Measurements from ENCODE around the gene SRRM2. TPM values are rescaled to one million over a fixed set of nuclear protein-coding genes. Genes with fewer than 3 reads are reported as not detected.

The SRRM2 gene
- total RNA-seq, 2 experiments from 2014 or later = 1,187 to 1,199 TPM

GRCh38 chr16:2810651-2811050 lies 58.2 kb downstream of the SRRM2 start:
- Mint-ChIP-seq H3K4me3 (no peak overlapping the region), H3K36me3 (ENCODE audit: low read depth) (no peaks in the 10 kb centered on the region), H3K9me3 (no peaks in the 10 kb centered on the region), H3K27me3 (peaks cover 30% of the 10 kb centered on the region), H3K4me1 (ENCODE audit: low read depth) (no peaks in the 10 kb centered on the region), H3K27ac (no peak overlapping the region)
- Histone ChIP-seq H3K4me3 (ENCODE audit: low read length) (no peak overlapping the region), H3K27me3 (ENCODE audit: control insufficient read depth in 1 of 2, insufficient read depth in 2 of 2, low read length in 2 of 2) (peaks cover 6 to 8% of the 10 kb centered on the region in 2 experiments), H3K36me3 (ENCODE audit: insufficient read depth, low read length) (no peaks in the 10 kb centered on the region), H3K27ac (ENCODE audit: low read depth in 1 of 2, low read length in 2 of 2) (no peak overlapping the region), H3K9me3 (ENCODE audit: control insufficient read depth in 1 of 2, insufficient read depth in 1 of 2, low read length in 2 of 2) (peaks cover 0 to 9% of the 10 kb centered on the region in 2 experiments), H3K4me1 (ENCODE audit: insufficient read depth, low read length) (no peaks in the 10 kb centered on the region)
- ATAC-seq (ENCODE audit: poor library complexity) (no peak), DNase-seq (no peak)
- CTCF ChIA-PET = no interaction called here
- no peak for TF ChIP-seq CTCF (IDR thresholded peaks at IDR 0.05)
- intact Hi-C loops (cut with DNase I, micrococcal nuclease) = no loop called here
- POLR2A ChIA-PET = no interaction called here

- Mint-ChIP-seq H3K27ac (no peak overlapping the region), H3K4me1 (ENCODE audit: low read depth) (no peaks in the 10 kb centered on the region), H3K27me3 (peaks cover 30% of the 10 kb centered on the region), H3K4me3 (no peak overlapping the region), H3K36me3 (ENCODE audit: low read depth) (no peaks in the 10 kb centered on the region), H3K9me3 (no peaks in the 10 kb centered on the region)
- Histone ChIP-seq H3K27me3 (ENCODE audit: control insufficient read depth in 1 of 2, insufficient read depth in 2 of 2, low read length in 2 of 2) (peaks cover 6 to 8% of the 10 kb centered on the region in 2 experiments), H3K36me3 (ENCODE audit: insufficient read depth, low read length) (no peaks in the 10 kb centered on the region), H3K4me1 (ENCODE audit: insufficient read depth, low read length) (no peaks in the 10 kb centered on the region), H3K9me3 (ENCODE audit: control insufficient read depth in 1 of 2, insufficient read depth in 1 of 2, low read length in 2 of 2) (peaks cover 0 to 6% of the 10 kb centered on the region in 2 experiments), H3K4me3 (ENCODE audit: low read length) (no peak overlapping the region), H3K27ac (ENCODE audit: low read depth in 1 of 2, low read length in 2 of 2) (no peak overlapping the region)
- no peak for ATAC-seq (ENCODE audit: poor library complexity)
- intact Hi-C loops (cut with DNase I, micrococcal nuclease) = no loop called here
- ChIA-PET CTCF (no interaction called here), POLR2A (interaction anchor here (0.8 kb wide), 1 partner anchor 34 kb away, joined by 3 read pairs; the partner anchor contains the start of gene ELOB)
- no peak for TF ChIP-seq CTCF (IDR thresholded peaks at IDR 0.05)
- DNase-seq = no peak
Measured at GRCh38 chr16:2811703-2812471, 59.4 kb downstream of the SRRM2 start.

GRCh38 chr16:2813771-2814221 lies 61.4 kb downstream of the SRRM2 start:
- no peak overlapping the region for H3K27ac ChIP-seq (ENCODE audit: low read depth in 1 of 2, low read length in 2 of 2)
- Mint-ChIP-seq H3K27ac (no peak overlapping the region), H3K27me3 (peaks cover 20% of the 10 kb centered on the region), H3K36me3 (ENCODE audit: low read depth) (no peaks in the 10 kb centered on the region), H3K4me3 (no peak overlapping the region), H3K4me1 (ENCODE audit: low read depth) (no peaks in the 10 kb centered on the region), H3K9me3 (no peaks in the 10 kb centered on the region)
- TF ChIP-seq CTCF (IDR thresholded peaks at IDR 0.05) = no peak
- no peak for DNase-seq
- no peak overlapping the region for H3K4me3 ChIP-seq (ENCODE audit: low read length)
- intact Hi-C loops (cut with DNase I, micrococcal nuclease) = no loop called here
- ChIA-PET POLR2A (no interaction called here), CTCF (no interaction called here)
- ATAC-seq (ENCODE audit: poor library complexity) = no peak
- no peaks in the 10 kb centered on the region for H3K36me3 ChIP-seq (ENCODE audit: insufficient read depth, low read length)
- peaks cover 4 to 8% of the 10 kb centered on the region in 2 experiments for H3K27me3 ChIP-seq (ENCODE audit: control insufficient read depth in 1 of 2, insufficient read depth in 2 of 2, low read length in 2 of 2)
- no peaks in the 10 kb centered on the region for H3K4me1 ChIP-seq (ENCODE audit: insufficient read depth, low read length)
- peaks cover 0 to 6% of the 10 kb centered on the region in 2 experiments for H3K9me3 ChIP-seq (ENCODE audit: control insufficient read depth in 1 of 2, insufficient read depth in 1 of 2, low read length in 2 of 2)
